AG20443 (cell line): Measurements from ENCODE around the gene RETREG1.
"Not testable (repeated sequence)": the region's sequence is repeated elsewhere in the genome, so short reads cannot be mapped to it uniquely, and the experiment has no call there.

Experiments
- DNase-seq: peaks from one replicate; pipeline ENCODE4 v3.0.0; 2012; ENCODE audit warnings: low spot score, mixed read lengths

The RETREG1 gene

DNA sequence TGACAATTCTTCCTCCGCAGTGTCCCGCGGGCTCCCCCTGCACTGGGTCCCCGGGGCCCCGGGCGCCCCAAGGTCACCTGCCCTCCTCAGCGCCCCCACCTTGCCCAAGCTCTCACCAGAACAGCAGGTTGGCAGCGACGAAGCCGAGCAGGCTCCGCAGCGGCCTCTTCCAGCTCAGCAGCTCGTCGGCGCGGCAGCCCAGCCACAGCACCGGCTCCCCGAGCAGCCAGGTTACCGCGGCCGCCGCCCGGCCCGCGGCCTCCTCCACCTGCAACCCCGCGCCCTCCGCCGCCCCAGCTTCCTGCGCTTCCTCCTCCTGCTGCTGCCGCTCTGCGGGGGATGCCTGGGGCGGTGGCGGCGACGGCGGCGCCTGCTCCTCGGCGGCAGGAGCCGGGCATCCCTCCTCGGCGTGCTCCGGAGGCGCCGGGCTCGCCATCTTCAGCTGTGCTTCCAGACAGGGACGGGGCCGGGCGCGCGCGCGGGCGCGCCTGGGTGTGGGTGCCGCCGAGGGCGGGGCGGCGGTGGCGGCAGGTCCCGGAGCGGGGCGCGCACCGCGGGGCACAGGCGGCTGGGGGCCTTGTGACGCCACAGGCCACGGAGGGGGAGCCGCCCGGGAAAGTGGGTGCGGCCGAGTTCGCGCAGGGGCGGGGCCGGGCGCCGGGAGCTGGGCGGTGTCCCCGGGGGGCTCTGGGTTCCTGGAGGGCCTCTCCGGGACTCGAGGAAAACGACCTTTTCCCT, at the start of gene RETREG1:
TSS of gene RETREG1 (minus strand) at position 462 of the 738 bp plus-strand sequence. CDS start at position 436, 26 bp downstream.
- peak; percentile 74 for DNase-seq

- DNase-seq, result no peak
These were observed 49.5 kb upstream of the RETREG1 start for GRCh38 chr5:16666130-16666882.

GRCh38 chr5:16665601-16666000, 48.8 kb upstream of the RETREG1 start:
- no peak for DNase-seq

DNA sequence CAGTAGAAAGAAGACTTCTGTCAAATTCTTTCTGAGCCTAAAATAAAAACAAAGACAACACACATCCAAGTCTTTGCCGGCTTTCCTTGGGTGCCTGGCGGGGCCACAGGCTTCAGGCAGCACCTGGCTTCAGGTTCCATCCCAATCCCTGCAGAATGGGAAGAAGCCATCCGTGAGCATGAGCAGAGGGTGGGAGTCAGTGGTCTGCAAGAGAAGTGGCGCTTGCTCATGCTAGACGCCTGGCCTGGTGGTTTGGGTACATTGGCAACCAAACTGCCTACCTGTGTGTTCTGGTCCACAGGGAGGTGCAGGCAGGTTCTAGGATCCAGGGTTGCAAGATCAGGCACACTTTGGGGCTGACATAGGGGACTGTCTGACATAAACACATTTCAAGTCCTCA, 47.6 kb upstream of the RETREG1 start:
- no peak for DNase-seq

GRCh38 chr5:16663840-16664239, 47.0 kb upstream of the RETREG1 start:
- DNase-seq, result no peak

GRCh38 chr5:16661713-16662112, 44.9 kb upstream of the RETREG1 start:
- DNase-seq, result no peak

DNA sequence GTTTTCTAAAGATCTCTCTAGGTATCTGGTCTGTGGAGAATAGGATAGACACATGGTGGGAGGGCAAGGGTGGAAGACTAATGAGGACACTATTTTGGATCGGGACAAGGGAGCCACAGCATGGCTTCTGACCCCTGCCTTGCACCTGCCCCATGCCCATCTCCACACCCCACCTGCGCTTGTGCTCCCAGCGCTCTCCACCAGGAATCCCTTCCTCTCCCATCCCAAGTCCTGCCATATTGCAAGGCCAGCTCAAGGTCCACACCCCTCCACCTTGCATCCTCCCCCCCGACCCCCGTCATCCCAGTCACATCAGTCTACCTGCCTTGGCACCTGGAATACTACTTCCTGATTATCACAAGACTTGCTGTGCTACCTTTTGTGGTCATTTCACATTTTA, 44.2 kb upstream of the RETREG1 start:
- DNase-seq, result no peak

DNA sequence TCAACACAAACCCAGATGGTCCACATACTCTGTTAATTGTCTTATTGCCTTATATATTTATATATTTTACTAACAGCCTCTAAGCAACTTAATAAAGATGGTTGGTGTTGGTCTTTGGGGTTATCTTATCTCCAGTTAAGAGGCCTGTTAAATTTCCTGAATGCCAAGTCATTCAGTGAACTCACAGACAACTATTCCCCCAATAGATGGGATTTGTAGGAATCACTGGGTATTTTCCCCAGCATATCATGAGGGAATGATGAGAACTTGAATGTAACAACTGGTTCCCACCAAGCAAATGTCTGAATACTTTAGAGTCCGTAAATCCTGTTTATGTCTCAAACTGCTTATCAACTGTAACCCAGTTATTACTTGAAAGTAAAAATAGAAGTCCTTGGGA, 42.7 kb upstream of the RETREG1 start:
- DNase-seq, result no peak

DNA sequence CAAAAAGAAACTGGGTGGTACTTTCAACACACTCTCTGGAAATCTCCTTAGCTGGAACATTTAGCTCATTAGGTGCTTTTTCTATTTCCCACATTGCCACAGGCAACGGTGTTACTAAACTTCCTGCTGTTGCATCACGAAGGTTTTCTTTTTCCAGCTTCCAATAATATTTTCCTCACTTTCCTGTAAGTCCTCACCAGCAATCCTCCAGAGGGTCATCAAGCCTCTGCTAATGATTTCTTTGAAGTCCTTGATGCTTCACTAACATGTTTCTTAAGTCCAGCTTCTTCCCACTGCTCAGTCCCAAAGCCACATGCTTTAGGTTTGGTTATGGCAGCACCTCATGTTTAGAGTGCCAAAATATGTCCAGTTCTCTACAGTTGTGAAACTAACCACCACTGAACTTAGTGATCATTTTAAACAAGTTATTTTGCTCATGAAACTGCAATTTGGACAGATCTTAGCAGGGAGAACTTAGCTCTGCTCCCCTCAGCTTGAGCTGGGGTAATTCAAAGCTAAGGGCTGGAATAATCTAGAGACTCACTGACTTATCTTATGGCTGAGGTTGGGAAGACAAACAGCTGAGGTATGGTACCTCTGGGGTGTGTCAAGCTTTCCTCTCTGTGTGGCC, 39.9 kb upstream of the RETREG1 start:
- DNase-seq, result peak; percentile 37

DNA sequence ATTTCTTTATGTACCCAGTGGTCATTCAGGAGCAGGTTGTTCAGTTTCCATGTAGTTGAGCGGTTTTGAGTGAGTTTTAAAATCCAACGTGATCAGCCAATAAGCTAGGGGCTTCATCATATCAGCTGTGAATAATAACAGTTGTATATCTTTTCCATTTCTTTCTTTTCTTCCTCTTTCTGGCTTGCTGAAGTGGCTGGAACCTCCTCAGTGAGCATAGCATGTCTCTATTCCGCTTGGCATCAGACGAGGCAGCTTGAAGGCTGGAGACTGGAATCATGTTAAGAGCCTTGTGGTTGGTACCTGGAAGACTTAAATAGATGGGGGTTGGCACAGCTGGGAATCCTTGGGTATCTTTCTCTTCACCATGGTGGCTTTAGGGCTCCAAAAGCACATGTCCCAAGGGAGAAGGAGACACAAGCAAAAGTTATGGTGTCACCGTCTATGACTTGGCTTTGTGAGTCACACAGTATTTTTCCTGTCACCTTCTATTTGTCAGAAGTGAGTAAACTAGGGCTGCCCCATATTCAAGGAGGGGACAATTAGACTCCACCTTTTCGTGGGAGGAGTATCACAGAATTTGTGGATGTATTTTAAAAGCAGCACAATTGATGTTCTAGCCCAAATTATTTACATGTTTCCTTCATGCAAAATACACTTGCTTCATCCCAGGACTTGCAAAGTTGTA, 38.0 kb upstream of the RETREG1 start:
- DNase-seq, result no peak

- not testable (repeated sequence) for DNase-seq
These were observed 31.9 kb upstream of the RETREG1 start for GRCh38 chr5:16648739-16649138.

DNA sequence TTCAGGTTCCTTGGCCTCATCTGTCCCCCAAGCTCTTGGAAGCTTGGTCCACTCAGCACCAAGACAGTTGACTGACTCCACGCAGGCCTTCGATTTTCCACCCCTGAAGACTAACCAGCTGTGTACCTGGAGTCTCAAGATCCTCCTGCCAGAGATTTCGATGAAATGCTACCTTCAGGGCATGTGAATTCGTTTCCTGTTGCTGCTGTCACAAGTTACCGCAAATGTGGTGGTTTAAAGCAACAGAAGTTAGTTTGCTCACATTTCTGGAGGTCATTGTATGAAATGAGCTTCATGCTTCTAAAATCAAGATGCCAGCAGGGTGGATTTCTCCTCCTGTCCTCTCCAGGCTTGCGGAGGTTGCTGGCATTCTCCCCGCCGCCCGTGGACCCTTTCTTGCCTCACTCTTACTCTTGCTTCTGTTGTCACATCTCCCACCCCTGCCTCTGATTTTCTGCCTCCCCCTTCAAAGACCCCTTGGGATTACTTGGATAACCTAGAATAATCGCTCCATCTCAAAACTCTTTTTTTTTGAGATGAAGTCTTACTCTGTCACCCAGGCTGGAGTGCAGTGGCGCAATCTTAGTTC, 27.6 kb upstream of the RETREG1 start:
- no peak for DNase-seq

DNA sequence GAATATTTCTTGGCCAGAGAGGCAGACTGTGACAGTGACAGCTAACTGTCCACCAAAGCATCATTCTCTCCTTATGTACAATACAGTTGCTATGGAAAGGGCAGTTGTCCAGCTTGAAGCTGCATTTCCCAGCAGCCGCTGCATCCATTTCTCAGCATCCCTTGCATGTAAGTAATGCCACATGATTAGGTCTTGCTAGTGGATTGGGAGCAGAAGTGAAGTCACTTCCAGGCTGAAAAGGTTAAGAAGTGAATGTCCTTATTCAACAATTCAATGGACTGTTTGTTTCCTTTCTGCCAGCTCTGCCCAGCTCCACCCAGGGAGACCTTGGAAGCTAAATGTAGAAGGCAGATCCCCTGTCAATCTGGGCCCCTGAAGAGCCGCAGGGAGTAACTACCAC, 26.1 kb upstream of the RETREG1 start:
- no peak for DNase-seq

- no peak for DNase-seq
These were observed 22.4 kb upstream of the RETREG1 start for GRCh38 chr5:16639206-16639605.

- DNase-seq, result peak; percentile 31
These were observed 11.6 kb upstream of the RETREG1 start for GRCh38 chr5:16628376-16628775.

DNA sequence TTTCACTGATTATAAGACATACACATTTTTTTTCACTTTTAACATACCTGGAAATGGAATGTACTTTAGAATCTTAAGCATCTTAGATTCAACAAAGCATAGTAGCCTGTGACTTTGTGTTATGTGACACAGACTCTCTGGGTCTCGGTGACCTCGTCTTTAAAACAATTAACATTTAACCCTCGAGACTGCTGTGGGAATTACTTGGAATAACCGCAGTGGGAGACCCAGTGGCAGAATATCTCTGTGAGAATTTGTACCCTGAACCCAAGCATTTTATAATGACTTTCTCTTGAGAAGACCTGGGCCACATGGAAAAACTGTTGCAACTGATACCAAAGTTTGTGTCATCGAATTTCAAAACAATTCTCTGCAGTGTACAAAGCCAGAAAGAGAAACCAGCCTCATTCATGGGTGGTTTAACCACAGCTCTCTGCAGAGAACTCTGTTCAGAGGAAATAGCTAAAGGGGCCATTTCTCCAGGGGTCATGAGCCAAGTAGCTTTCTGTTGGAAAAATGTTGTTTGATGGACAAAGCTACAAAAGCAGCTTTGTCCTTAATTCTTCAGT, 10.0 kb upstream of the RETREG1 start:
- peak; percentile 25 for DNase-seq

GRCh38 chr5:16625096-16625495, 8.3 kb upstream of the RETREG1 start:
- DNase-seq, result no peak

DNA sequence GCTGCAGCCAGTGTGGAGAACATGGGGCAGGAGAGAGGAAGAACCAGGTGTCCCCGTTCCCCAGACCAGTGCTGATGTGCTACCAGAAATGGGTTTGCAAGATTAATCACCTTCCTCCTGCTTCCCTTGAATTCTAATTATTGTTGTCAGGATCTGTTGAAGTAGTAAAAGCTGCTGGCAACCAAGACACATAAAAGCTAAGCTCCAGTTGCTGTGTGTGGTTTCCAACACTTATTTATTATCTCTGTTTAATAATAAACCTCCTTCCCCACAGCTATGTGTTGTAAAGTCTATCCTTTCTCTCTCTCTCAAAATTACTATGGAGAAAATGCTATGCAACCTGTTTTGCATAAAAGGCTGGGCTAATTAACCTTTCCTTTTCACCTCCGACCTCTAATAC, 2.3 kb upstream of the RETREG1 start:
- no peak for DNase-seq

DNA sequence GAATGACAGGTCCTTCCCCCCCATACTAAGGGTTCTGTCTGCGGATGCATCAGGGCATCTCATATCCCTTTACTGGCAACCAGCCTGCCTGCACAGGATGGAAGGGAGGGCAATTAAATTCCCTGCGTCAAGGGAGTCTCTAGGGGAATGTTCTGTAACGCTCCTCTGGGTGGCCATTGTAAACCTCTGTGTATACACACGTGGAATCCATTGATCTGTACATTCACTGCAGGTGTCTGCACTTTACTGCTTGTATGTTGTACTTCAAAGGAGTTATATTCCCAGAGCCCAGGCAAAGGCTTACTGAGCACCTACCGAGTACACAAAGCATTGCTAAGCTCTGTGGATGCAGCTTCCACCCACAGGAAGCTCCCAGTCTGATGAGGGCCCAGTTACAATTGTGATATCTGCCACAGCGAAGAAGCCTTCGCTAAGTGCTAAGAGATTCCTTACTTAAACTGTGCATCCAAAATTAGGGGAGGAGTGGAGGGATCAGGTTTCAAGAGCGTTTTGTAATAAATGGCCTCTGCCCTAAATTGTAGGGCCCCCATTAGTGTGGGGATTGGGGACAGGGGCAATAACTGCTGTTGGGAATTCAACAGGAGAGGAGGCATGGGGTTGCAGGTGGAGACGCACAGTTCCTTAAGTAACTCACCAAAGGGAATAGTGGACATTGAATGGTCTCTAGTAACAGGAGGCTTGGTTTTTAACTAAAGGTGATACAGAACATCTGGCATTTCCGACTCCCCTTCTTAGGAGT, 1.5 kb upstream of the RETREG1 start:
- DNase-seq, result no peak

DNA sequence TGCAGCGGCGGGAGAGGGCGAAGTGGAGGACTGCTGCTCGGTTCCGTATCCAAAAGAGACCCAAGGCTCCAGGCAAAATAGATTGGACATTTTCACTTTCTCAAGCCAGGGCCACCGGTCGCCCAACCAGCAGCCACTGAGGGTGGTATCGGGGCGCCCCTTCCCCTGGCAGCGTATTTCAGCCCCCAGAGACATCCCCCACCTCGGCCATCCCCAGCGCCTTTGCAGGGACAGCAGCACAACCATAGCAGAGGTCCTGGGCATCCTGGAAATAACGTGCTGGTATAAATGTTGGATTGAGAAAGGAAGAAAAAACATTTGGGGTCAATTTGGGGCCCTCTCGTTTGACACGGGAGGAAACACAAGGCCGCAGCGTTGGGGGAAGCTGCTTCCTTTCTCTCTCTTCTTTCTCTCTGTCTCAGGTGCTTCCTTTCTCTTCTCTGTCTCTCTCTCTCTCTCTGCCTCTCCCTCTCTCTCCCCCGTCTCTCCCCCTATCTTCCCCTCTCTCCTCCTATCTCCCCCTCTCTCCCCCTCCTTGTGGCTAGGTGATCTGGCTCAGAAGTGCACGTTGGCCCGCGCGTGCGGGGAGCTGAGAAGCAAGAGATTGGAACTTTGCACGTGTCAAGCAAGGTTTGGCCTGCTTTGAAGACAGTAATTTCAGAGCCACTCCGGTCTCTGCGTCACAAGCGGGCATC, 624 bp upstream of the RETREG1 start:
- no peak for DNase-seq
